GM12878 (cell line): Measurements from ENCODE around the gene HERPUD1. TPM values are rescaled to one million over a fixed set of nuclear protein-coding genes. Genes with fewer than 3 reads are reported as not detected.

Experiments used
- ATF7 ChIP-seq: fragments of 450-650 bp; IDR thresholded peaks from 2 replicates; pipeline ENCODE4 v1.6.1; 2016; ENCODE audit warnings: low read depth, mild to moderate bottlenecking
- BCL11A ChIP-seq: IDR thresholded peaks from 2 replicates; pipeline ENCODE4 v1.6.1; 2011; ENCODE audit warnings: low read depth, low read length
- BHLHE40 ChIP-seq, 2 experiments: fragments of 450-650 bp in 1 of 2; IDR thresholded peaks; 2 replicates each; pipeline ENCODE4 v1.6.1; 2011 to 2017; ENCODE audit warnings: low read depth in 2 of 2, borderline replicate concordance in 1 of 2, improper control_type of control experiment in 1 of 2, low read length in 1 of 2, mild to moderate bottlenecking in 1 of 2
- GATAD2B ChIP-seq: fragments of 450-650 bp; conservative IDR thresholded peaks from 2 replicates; pipeline ENCODE4 v1.6.1; 2017; ENCODE audit warnings: low read depth, mild to moderate bottlenecking, moderate library complexity
- NR2F1 ChIP-seq: fragments of 450-650 bp; conservative IDR thresholded peaks from 2 replicates; pipeline ENCODE4 v1.6.1; 2017; ENCODE audit warnings: mild to moderate bottlenecking
- PML ChIP-seq: IDR thresholded peaks from 2 replicates; pipeline ENCODE4 v1.6.1; 2012; ENCODE audit warnings: low read length, inconsistent platforms
- RUNX3 ChIP-seq: IDR thresholded peaks from 2 replicates; pipeline ENCODE4 v1.6.1; 2012; ENCODE audit warnings: low read length, inconsistent platforms
- TBL1XR1 ChIP-seq: IDR thresholded peaks from 2 replicates; pipeline ENCODE4 v1.6.1; 2012; ENCODE audit warnings: low read depth, low read length, improper control_type of control experiment
- YBX1 ChIP-seq: fragments of 450-650 bp; IDR thresholded peaks from 2 replicates; pipeline ENCODE4 v1.6.1; 2016; ENCODE audit warnings: antibody characterized with exemption
- ZNF24 ChIP-seq: fragments of 450-650 bp; IDR thresholded peaks from 2 replicates; pipeline ENCODE4 v1.6.1; 2017; ENCODE audit warnings: antibody characterized with exemption, mild to moderate bottlenecking
- polyA plus RNA-seq, 11 experiments: library from polyadenylated mRNA; depleted of rRNA in 4 of 11; unstranded in 6 of 11; stranded (reverse) in 5 of 11; fragments of >200 nt; fragmentation: Nextera tagmentation in 4 of 11; fragmentation: Illumina TruSeq in 1 of 11; extraction: Ambion mirVana in 4 of 11; extraction: Trizol in 1 of 11; gene quantifications; 1 replicate in 1 of 11; 2 replicates in 10 of 11; pipeline versions ENCODE4 v1.2.1 to v1.2.3, GENCODE V29; 2011 to 2016; ENCODE audit warnings: inconsistent platforms in 2 of 11, missing spikeins in 2 of 11, low read depth in 1 of 11
- total RNA-seq, 4 experiments: library from RNA; depleted of rRNA in 3 of 4; stranded (reverse); fragments of >200 nt in 3 of 4; fragmentation: Illumina TruSeq in 1 of 4; extraction: Trizol in 1 of 4; gene quantifications; 2 replicates each; pipeline versions ENCODE4 v1.2.1 to v1.2.3, GENCODE V29; 2013 to 2021
- TF ChIP-seq, protein P1 (sequence below): fragments of 450-650 bp; IDR thresholded peaks from 2 replicates; pipeline ENCODE4 v1.6.1; 2017; ENCODE audit warnings: mild to moderate bottlenecking, moderate library complexity
- TF ChIP-seq, protein P2 (sequence below): fragments of 450-650 bp; IDR thresholded peaks from 2 replicates; pipeline ENCODE4 v1.6.1; 2017; ENCODE audit warnings: low read depth, mild to moderate bottlenecking, moderate library complexity
- TF ChIP-seq, protein P3 (sequence below): IDR thresholded peaks from 2 replicates; pipeline ENCODE4 v1.6.1; 2012; ENCODE audit warnings: improper control_type of control experiment, low read depth, low read length; ENCODE audit not compliant: insufficient replicate concordance
- TF ChIP-seq, protein P4 (sequence below): fragments of 450-650 bp; formaldehyde crosslinking; IDR thresholded peaks from 2 replicates; pipeline ENCODE4 v1.5.0; 2022; ENCODE audit warnings: mild to moderate bottlenecking, missing genetic modification characterization

HERPUD1 gene
- total and polyA plus RNA-seq, 10 of the 15 experiments (the other 5 are each of a cell fraction or from before 2014, with no cell fraction given): 32.6 to 212 (median 122) TPM

DNA sequence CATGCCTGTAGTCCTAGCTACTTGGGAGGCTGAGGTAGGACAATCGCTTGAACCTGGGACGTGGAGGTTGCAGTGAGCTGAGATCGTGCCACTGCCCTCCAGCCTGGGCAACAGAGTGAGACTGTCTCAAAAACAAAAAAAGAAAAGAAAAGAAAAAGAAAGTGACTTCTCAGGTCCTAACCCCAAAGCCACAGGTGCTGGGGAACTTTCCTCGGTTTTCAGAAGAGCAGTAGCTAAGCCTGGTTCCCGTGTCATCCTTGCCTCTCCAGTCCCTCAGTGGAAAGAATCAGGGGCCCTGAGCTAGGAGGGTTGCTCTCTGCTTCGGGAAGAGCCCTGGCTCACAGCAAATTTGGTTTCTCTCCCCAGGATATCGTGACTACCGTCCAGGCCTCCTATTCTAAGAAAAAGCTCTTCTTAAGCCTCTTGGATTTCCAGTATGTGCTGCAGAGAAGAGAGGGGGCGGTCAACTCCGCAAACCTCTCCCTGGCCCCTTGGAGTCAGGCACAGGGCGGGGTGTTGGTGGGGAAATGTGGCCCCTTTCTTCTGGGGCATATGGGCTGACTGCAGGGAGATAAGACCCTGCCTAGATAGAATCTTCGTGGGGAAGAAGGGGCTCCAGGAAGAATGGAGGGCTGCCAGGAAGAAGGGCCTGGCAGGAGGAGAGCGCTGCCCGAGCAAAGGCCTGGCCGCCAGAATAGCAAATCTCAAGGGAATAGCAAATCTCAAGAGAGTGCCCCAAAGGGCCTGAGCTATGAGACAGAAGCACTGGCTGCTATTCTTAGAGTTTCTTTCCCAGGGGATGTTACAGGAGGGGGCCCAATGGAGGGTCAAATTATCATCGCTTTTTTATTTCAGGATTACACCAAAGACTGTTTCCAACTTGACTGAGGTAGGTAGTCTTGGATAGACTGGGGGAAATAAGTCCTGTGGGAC is 49.1 kb downstream of the HERPUD1 start (continued):
- TF ChIP-seq TBL1XR1: no peak
- 0 out of 2 replicates have a peak, but pooled peaks have one; percentile 12 for TF ChIP-seq BCL11A
- TF ChIP-seq YBX1: peak; percentile 96
- peak; percentile 79 for TF ChIP-seq RUNX3
- TF ChIP-seq, protein P1, sequence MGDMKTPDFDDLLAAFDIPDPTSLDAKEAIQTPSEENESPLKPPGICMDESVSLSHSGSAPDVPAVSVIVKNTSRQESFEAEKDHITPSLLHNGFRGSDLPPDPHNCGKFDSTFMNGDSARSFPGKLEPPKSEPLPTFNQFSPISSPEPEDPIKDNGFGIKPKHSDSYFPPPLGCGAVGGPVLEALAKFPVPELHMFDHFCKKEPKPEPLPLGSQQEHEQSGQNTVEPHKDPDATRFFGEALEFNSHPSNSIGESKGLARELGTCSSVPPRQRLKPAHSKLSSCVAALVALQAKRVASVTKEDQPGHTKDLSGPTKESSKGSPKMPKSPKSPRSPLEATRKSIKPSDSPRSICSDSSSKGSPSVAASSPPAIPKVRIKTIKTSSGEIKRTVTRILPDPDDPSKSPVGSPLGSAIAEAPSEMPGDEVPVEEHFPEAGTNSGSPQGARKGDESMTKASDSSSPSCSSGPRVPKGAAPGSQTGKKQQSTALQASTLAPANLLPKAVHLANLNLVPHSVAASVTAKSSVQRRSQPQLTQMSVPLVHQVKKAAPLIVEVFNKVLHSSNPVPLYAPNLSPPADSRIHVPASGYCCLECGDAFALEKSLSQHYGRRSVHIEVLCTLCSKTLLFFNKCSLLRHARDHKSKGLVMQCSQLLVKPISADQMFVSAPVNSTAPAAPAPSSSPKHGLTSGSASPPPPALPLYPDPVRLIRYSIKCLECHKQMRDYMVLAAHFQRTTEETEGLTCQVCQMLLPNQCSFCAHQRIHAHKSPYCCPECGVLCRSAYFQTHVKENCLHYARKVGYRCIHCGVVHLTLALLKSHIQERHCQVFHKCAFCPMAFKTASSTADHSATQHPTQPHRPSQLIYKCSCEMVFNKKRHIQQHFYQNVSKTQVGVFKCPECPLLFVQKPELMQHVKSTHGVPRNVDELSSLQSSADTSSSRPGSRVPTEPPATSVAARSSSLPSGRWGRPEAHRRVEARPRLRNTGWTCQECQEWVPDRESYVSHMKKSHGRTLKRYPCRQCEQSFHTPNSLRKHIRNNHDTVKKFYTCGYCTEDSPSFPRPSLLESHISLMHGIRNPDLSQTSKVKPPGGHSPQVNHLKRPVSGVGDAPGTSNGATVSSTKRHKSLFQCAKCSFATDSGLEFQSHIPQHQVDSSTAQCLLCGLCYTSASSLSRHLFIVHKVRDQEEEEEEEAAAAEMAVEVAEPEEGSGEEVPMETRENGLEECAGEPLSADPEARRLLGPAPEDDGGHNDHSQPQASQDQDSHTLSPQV: peak; percentile 42; the same call in 1 of the 2 replicates
- TF ChIP-seq GATAD2B: peak; percentile 98
- TF ChIP-seq, protein P2, sequence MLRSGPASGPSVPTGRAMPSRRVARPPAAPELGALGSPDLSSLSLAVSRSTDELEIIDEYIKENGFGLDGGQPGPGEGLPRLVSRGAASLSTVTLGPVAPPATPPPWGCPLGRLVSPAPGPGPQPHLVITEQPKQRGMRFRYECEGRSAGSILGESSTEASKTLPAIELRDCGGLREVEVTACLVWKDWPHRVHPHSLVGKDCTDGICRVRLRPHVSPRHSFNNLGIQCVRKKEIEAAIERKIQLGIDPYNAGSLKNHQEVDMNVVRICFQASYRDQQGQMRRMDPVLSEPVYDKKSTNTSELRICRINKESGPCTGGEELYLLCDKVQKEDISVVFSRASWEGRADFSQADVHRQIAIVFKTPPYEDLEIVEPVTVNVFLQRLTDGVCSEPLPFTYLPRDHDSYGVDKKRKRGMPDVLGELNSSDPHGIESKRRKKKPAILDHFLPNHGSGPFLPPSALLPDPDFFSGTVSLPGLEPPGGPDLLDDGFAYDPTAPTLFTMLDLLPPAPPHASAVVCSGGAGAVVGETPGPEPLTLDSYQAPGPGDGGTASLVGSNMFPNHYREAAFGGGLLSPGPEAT: peak; percentile 58
- no peak for TF ChIP-seq PML
- peak; percentile 84 for TF ChIP-seq NR2F1
- TF ChIP-seq, protein P3, sequence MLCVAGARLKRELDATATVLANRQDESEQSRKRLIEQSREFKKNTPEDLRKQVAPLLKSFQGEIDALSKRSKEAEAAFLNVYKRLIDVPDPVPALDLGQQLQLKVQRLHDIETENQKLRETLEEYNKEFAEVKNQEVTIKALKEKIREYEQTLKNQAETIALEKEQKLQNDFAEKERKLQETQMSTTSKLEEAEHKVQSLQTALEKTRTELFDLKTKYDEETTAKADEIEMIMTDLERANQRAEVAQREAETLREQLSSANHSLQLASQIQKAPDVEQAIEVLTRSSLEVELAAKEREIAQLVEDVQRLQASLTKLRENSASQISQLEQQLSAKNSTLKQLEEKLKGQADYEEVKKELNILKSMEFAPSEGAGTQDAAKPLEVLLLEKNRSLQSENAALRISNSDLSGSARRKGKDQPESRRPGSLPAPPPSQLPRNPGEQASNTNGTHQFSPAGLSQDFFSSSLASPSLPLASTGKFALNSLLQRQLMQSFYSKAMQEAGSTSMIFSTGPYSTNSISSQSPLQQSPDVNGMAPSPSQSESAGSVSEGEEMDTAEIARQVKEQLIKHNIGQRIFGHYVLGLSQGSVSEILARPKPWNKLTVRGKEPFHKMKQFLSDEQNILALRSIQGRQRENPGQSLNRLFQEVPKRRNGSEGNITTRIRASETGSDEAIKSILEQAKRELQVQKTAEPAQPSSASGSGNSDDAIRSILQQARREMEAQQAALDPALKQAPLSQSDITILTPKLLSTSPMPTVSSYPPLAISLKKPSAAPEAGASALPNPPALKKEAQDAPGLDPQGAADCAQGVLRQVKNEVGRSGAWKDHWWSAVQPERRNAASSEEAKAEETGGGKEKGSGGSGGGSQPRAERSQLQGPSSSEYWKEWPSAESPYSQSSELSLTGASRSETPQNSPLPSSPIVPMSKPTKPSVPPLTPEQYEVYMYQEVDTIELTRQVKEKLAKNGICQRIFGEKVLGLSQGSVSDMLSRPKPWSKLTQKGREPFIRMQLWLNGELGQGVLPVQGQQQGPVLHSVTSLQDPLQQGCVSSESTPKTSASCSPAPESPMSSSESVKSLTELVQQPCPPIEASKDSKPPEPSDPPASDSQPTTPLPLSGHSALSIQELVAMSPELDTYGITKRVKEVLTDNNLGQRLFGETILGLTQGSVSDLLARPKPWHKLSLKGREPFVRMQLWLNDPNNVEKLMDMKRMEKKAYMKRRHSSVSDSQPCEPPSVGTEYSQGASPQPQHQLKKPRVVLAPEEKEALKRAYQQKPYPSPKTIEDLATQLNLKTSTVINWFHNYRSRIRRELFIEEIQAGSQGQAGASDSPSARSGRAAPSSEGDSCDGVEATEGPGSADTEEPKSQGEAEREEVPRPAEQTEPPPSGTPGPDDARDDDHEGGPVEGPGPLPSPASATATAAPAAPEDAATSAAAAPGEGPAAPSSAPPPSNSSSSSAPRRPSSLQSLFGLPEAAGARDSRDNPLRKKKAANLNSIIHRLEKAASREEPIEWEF: peak; percentile 97
- TF ChIP-seq ATF7: no peak; the same call in 1 of the 2 replicates
- TF ChIP-seq ZNF24: peak; percentile 68; the same call in 1 of the 2 replicates
- TF ChIP-seq BHLHE40 (IDR thresholded peaks at IDR 0.05; ENCODE audit: borderline replicate concordance in 1 of 2, low read depth in 2 of 2, low read length in 1 of 2): peak in 1 of 2 experiments; percentile 59; a peak in 1 of 4 replicates
- TF ChIP-seq, protein P4, sequence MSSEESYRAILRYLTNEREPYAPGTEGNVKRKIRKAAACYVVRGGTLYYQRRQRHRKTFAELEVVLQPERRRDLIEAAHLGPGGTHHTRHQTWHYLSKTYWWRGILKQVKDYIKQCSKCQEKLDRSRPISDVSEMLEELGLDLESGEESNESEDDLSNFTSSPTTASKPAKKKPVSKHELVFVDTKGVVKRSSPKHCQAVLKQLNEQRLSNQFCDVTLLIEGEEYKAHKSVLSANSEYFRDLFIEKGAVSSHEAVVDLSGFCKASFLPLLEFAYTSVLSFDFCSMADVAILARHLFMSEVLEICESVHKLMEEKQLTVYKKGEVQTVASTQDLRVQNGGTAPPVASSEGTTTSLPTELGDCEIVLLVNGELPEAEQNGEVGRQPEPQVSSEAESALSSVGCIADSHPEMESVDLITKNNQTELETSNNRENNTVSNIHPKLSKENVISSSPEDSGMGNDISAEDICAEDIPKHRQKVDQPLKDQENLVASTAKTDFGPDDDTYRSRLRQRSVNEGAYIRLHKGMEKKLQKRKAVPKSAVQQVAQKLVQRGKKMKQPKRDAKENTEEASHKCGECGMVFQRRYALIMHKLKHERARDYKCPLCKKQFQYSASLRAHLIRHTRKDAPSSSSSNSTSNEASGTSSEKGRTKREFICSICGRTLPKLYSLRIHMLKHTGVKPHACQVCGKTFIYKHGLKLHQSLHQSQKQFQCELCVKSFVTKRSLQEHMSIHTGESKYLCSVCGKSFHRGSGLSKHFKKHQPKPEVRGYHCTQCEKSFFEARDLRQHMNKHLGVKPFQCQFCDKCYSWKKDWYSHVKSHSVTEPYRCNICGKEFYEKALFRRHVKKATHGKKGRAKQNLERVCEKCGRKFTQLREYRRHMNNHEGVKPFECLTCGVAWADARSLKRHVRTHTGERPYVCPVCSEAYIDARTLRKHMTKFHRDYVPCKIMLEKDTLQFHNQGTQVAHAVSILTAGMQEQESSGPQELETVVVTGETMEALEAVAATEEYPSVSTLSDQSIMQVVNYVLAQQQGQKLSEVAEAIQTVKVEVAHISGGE (CRISPR knock-in tag): no peak
